Placental pericyte (primary cell): Measurements from ENCODE around the gene IGFBPL1. TPM values are rescaled to one million over a fixed set of nuclear protein-coding genes. Genes with fewer than 3 reads are reported as not detected.

Experiments used
- total RNA-seq: library from RNA; depleted of rRNA; stranded (reverse); fragments of >200 nt; gene quantifications from 2 replicates; pipeline ENCODE4 v1.2.3, GENCODE V29; 2012

The IGFBPL1 gene
- total RNA-seq: 0.43 TPM in 1 of 2 replicates, not detected in the other

DNA sequence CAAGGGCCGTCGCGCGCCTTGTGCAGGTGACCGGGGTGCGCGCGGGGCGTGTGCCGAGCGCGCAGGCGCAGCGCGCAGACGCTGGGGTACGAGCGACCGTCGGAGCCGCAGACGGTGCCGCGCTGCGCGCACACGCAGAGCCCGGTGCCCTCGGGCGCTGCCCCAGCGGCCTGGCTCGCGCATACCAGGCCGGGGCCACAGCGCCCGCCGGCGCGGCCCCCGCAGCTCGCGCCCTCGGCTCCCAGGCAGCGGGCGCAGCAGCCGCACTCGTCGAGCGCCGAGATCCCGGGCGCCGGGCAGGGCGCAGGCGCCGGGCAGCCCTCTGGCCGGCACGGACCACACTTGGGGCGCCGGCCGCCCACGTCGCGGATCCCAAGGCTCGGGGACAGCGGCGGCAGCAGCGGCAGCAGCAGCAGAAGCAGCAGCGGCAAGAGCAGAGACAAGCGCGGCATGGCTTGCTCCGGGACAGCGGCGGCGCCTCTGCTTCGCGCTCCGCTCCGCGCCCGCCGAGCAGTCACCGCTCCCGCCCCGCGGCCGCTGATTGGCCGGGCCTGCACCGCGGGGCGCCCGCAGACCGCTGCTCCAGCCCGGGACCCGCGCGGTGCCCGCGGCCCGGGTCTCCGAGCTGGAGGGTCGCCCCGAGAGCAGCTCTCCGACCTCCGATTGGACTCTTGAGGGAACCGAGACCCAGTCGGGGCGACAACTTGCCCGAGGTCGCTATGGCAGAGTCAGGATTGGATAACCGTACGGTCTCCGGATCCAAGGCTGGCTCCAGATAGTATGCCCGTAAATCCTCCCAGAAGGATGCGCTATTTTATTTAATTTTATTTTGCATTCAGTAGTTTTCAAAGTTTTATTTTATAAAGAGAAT is at the start of gene IGFBPL1:
IGFBPL1 (minus strand) TSS at position 482 of the 871 bp plus-strand sequence; CDS start at position 452, 30 bp downstream.

GRCh38 chr9:38392235-38393127 is 31.8 kb downstream of the IGFBPL1 start, which contains the start of gene ALDH1B1:
TSS of gene ALDH1B1 (plus strand) at chr9:38392702. CDS start at chr9:38395749, 3,047 bp downstream.

Other genes with a start within 250 kb of the IGFBPL1 start
- gene ALDH1B1, start 31.8 kb downstream of the IGFBPL1 start, total RNA-seq: 13.8 and 26.8 TPM in 2 replicates
- gene ANKRD18A, start 196.1 kb upstream of the IGFBPL1 start, total RNA-seq: not detected in 2 replicates